PC-3 (cell line): ENCODE results near the gene KCTD15. TPM values are rescaled to one million over a fixed set of nuclear protein-coding genes. Genes with fewer than 3 reads are reported as not detected.

Experiments
- ATAC-seq: fragments of 200-7000 bp; cut with Tn5 transposase; 2 replicates; pipeline ENCODE4 v1.9.1; 2020; ENCODE audit warnings: mild to moderate bottlenecking, moderate library complexity
- BruUV-seq: library from RNA; stranded (reverse); fragments of 400-500 nt; replicated peaks from 2 replicates; lab custom pipeline; 2021; lab: Mats Ljungman, UMichigan
- CTCF ChIA-PET: fragments of 300-600 bp; sonication (Branson Sonifier 250); formaldehyde crosslinking; loops from one replicate; lab custom pipeline; 2022; ENCODE audit warnings: antibody characterized with exemption; lab: Charles Lee
- POLR2A ChIA-PET: fragments of 300-600 bp; sonication (Branson Sonifier 250); formaldehyde crosslinking; loops from one replicate; lab custom pipeline; 2022; ENCODE audit warnings: antibody characterized with exemption; ENCODE audit not compliant: unreplicated experiment; lab: Charles Lee
- DNase-seq: peaks from one replicate; pipeline ENCODE4 v3.0.0-alpha.2; 2015
- H2AFZ ChIP-seq: fragments of 300-600 bp; sonication (generic); 2 replicates; pipeline ENCODE4 v1.6.0; 2016; ENCODE audit warnings: antibody characterized with exemption, low read length
- H3F3A ChIP-seq: fragments of 300-600 bp; sonication (generic); one replicate; pipeline ENCODE4 v1.6.0; 2017; ENCODE audit warnings: antibody characterized with exemption, low read length, control low read depth, mild to moderate bottlenecking; ENCODE audit not compliant: unreplicated experiment
- H3K27ac ChIP-seq: fragments of 300-600 bp; sonication (generic); 2 replicates; pipeline ENCODE4 v1.5.1; 2016; ENCODE audit warnings: mild to moderate bottlenecking, low read length
- H3K27me3 ChIP-seq: fragments of 300-600 bp; sonication (generic); 2 replicates; pipeline ENCODE4 v1.6.1; 2016; ENCODE audit warnings: low read length, mixed read lengths
- H3K36me3 ChIP-seq: fragments of 300-600 bp; sonication (generic); 2 replicates; pipeline ENCODE4 v1.6.1; 2016; ENCODE audit warnings: low read depth, mixed run types, low read length, mixed read lengths
- H3K4me1 ChIP-seq: fragments of 300-600 bp; sonication (generic); 2 replicates; pipeline ENCODE4 v1.5.1; 2016; ENCODE audit warnings: low read length; ENCODE audit not compliant: insufficient read depth
- H3K4me2 ChIP-seq: fragments of 300-600 bp; sonication (generic); 2 replicates; pipeline ENCODE4 v1.6.0; 2016; ENCODE audit warnings: low read length
- H3K4me3 ChIP-seq: fragments of 300-600 bp; sonication (generic); 2 replicates; pipeline ENCODE4 v1.5.1; 2016; ENCODE audit warnings: mild to moderate bottlenecking, low read length, mixed read lengths
- H3K79me2 ChIP-seq: fragments of 300-600 bp; sonication (generic); 2 replicates; pipeline ENCODE4 v1.6.1; 2017; ENCODE audit warnings: low read length, mixed read lengths
- H3K9ac ChIP-seq: fragments of 300-600 bp; sonication (generic); 2 replicates; pipeline ENCODE4 v1.6.0; 2016; ENCODE audit warnings: mild to moderate bottlenecking, low read length
- H3K9me2 ChIP-seq: fragments of 300-600 bp; sonication (generic); replicated peaks from 2 replicates; pipeline ENCODE4 v1.6.1; 2016; ENCODE audit warnings: mixed run types, low read length, mixed read lengths
- H3K9me3 ChIP-seq: fragments of 300-600 bp; sonication (generic); 2 replicates; pipeline ENCODE4 v1.6.1; 2016; ENCODE audit warnings: low read length, mixed read lengths
- H4K20me1 ChIP-seq: fragments of 300-600 bp; sonication (generic); 2 replicates; pipeline ENCODE4 v1.6.1; 2016; ENCODE audit warnings: low read length, mixed read lengths
- CTCF ChIP-seq: fragments of 300-600 bp; sonication (generic); conservative IDR thresholded peaks from 2 replicates; pipeline ENCODE4 v1.5.1; 2017; ENCODE audit warnings: antibody characterized with exemption, low read depth, mild to moderate bottlenecking, low read length
- EZH2 ChIP-seq: fragments of 300-600 bp; sonication (generic); IDR thresholded peaks from one replicate; pipeline ENCODE4 v1.6.1; 2017; ENCODE audit warnings: antibody characterized with exemption, mild to moderate bottlenecking, low read length; ENCODE audit not compliant: unreplicated experiment
- EZH2phosphoT487 ChIP-seq: fragments of 300-600 bp; sonication (generic); IDR thresholded peaks from 2 replicates; pipeline ENCODE4 v1.6.1; 2018; ENCODE audit warnings: mild to moderate bottlenecking, antibody characterized with exemption, low read length, borderline replicate concordance
- intact Hi-C: fragments of 100-400 bp; cut with micrococcal nuclease; formaldehyde crosslinking; loops from 2 replicates; pipeline ENCODE4 v1.9.0; 2023
- total RNA-seq: library from RNA; depleted of rRNA; stranded (reverse); fragments of >200 nt; gene quantifications from 2 replicates; pipeline ENCODE4 v1.2.3, GENCODE V29; 2014

The KCTD15 gene
- total RNA-seq, 1 experiment from 2014 or later = 58.2 TPM

- Histone ChIP-seq H3K9me3 (no peaks in the 10 kb centered on the region), H3K9me2 (no peaks in the 10 kb centered on the region), H3K4me1 (peaks cover 31% of the 10 kb centered on the region), H3K27ac (peak overlapping the region; percentile 99), H3F3A (no peaks in the 10 kb centered on the region), H3K79me2 (no peaks in the 10 kb centered on the region), H3K4me2 (peak overlapping the region; percentile 89), H3K4me3 (peak overlapping the region; percentile 65; the same call in 1 of the 2 replicates), H3K36me3 (no peaks in the 10 kb centered on the region), H2AFZ (peak overlapping the region; percentile 76), H3K9ac (peak overlapping the region; percentile 95), H3K27me3 (no peaks in the 10 kb centered on the region), H4K20me1 (no peaks in the 10 kb centered on the region)
- intact Hi-C loops = no loop called here
- no peak for TF ChIP-seq CTCF
- TF ChIP-seq EZH2phosphoT487 = no peak
- no peak for TF ChIP-seq EZH2
- no peak for ATAC-seq
- DNase-seq = no peak
- POLR2A ChIA-PET = interaction anchor here (0.6 to 0.7 kb wide), 3 partner anchors 23 to 39 kb away, joined by 4 to 17 read pairs (median 16); partner anchors contain the start of gene KCTD15
- CTCF ChIA-PET = interaction anchor here (0.6 to 0.9 kb wide), 3 partner anchors 25 to 179 kb away, joined by 3 to 5 read pairs (median 4); no protein-coding TSS in a partner anchor
- TSS peak; percentile 76 for BruUV-seq
Measured at GRCh38 chr19:33819506-33819879, 22.8 kb downstream of the KCTD15 start.

- TF ChIP-seq EZH2phosphoT487 (no peak), EZH2 (no peak), CTCF (no peak; the same call in 1 of the 2 replicates)
- Histone ChIP-seq H3K4me3 (peak overlapping the region; percentile 65), H3K4me2 (peak overlapping the region; percentile 89), H3K27me3 (no peaks in the 10 kb centered on the region), H2AFZ (peak overlapping the region; percentile 76), H3K9ac (peak overlapping the region; percentile 95), H3K36me3 (no peaks in the 10 kb centered on the region), H3K4me1 (peaks cover 31% of the 10 kb centered on the region), H3K9me2 (no peaks in the 10 kb centered on the region), H4K20me1 (no peaks in the 10 kb centered on the region), H3K9me3 (no peaks in the 10 kb centered on the region), H3K79me2 (no peaks in the 10 kb centered on the region), H3K27ac (peak overlapping the region; percentile 99), H3F3A (no peaks in the 10 kb centered on the region)
- ChIA-PET CTCF (interaction anchor here (0.6 to 0.9 kb wide), 3 partner anchors 25 to 178 kb away, joined by 3 to 5 read pairs (median 4); no protein-coding TSS in a partner anchor), POLR2A (interaction anchor here (0.6 to 0.7 kb wide), 3 partner anchors 23 to 39 kb away, joined by 4 to 17 read pairs (median 16); partner anchors contain the start of gene KCTD15)
- intact Hi-C loops = loop anchor here (2.0 to 10.0 kb wide), 3 partner anchors 23 to 175 kb away; partner anchors contain the start of gene KCTD15
- ATAC-seq (peak; percentile 68), DNase-seq (peak; percentile 85)
- BruUV-seq = no TSS peak
Measured at GRCh38 chr19:33819880-33820781, 23.5 kb downstream of the KCTD15 start.
